HCEC 1CT (cell line): ENCODE data around the gene JARID2.

Source experiments
- DNase-seq: peaks from one replicate; pipeline ENCODE4 v3.0.0-alpha.2; 2017

Gene JARID2

GRCh38 chr6:15513131-15513771, 267.4 kb downstream of the JARID2 start:
- DNase-seq, result no peak

- DNase-seq, result no peak
These were observed 268.2 kb downstream of the JARID2 start for GRCh38 chr6:15513801-15514711.

GRCh38 chr6:15515226-15515625, 269.4 kb downstream of the JARID2 start:
- DNase-seq, result no peak

GRCh38 chr6:15515660-15516375, 269.9 kb downstream of the JARID2 start:
- DNase-seq, result no peak

- no peak for DNase-seq
These were observed 270.5 kb downstream of the JARID2 start for GRCh38 chr6:15516378-15516777.

GRCh38 chr6:15516923-15517560, 271.2 kb downstream of the JARID2 start:
- no peak for DNase-seq

- no peak for DNase-seq
These were observed 271.7 kb downstream of the JARID2 start for GRCh38 chr6:15517600-15517999.

- DNase-seq, result no peak
These were observed 272.2 kb downstream of the JARID2 start for GRCh38 chr6:15518057-15518456.

GRCh38 chr6:15518878-15519277, 273.0 kb downstream of the JARID2 start:
- no peak for DNase-seq

GRCh38 chr6:15519681-15520080, 273.8 kb downstream of the JARID2 start:
- DNase-seq, result no peak

GRCh38 chr6:15520626-15521203, 274.8 kb downstream of the JARID2 start:
- no peak for DNase-seq

GRCh38 chr6:15521582-15521981, 275.7 kb downstream of the JARID2 start:
- DNase-seq, result no peak

GRCh38 chr6:15522026-15522425, 276.2 kb downstream of the JARID2 start:
- no peak for DNase-seq

GRCh38 chr6:15522427-15522826, 276.6 kb downstream of the JARID2 start:
- no peak for DNase-seq

GRCh38 chr6:15522856-15523529, 277.1 kb downstream of the JARID2 start:
- DNase-seq, result no peak

- DNase-seq, result no peak
These were observed 278.1 kb downstream of the JARID2 start for GRCh38 chr6:15523679-15524630.

GRCh38 chr6:15524861-15525401, 279.1 kb downstream of the JARID2 start:
- DNase-seq, result no peak

- DNase-seq, result no peak
These were observed 280.4 kb downstream of the JARID2 start for GRCh38 chr6:15526212-15526701.

- DNase-seq, result no peak
These were observed 282.2 kb downstream of the JARID2 start for GRCh38 chr6:15527838-15528617.

GRCh38 chr6:15528870-15529269, 283.0 kb downstream of the JARID2 start:
- DNase-seq, result no peak
